Stimulated activated CD4-positive, alpha-beta T cell treated with anti-CD3 and anti-CD28 coated beads, Interleukin-1b, Interleukin-23, amount 100 ng/mL, for 24 hours (primary cell): ENCODE results near the gene FRMD4A.

Experiments used
- DNase-seq, 4 experiments: peaks; one replicate each; pipeline ENCODE4 v3.0.0-alpha.2; 2020; ENCODE audit warnings: low read depth in 4 of 4, low spot score in 1 of 4

Gene FRMD4A

GRCh38 chr10:13862546-13863233 is 468.0 kb downstream of the FRMD4A start:
- DNase-seq = no peak

GRCh38 chr10:13860886-13861285 is 469.8 kb downstream of the FRMD4A start:
- DNase-seq = no peak

DNA sequence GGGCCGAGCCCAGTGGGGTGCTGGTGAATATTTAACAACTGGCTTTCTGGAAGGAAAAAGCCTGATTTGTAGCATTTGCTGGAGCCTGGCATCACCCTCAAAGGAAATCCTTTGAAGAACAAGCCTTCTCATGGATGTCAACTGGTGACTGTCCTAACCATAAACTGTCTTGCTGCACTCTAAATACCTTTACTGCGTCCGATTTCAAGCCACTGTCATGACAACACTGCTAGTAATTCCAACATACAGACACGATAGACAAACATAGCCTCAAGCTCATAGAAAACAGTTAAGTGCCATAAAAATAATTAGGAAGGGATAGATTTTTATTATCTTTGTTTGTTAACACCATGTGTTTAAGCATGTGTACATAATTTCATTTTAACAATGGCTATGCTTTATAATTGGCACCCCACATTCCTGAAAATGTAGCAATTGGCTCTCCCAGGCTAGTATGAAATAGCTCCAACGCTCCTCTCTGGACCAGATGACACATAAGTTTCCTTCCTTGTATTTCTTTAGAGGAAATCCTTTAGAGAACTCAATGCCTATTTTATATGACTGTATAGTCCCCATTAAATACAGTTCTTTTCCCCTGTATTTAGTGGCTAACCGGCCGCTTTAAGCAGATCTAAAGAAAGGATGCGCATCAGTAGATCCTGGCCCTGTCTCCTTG is 470.6 kb downstream of the FRMD4A start:
- no peak for DNase-seq

GRCh38 chr10:13858709-13859108 is 472.0 kb downstream of the FRMD4A start:
- DNase-seq = no peak

GRCh38 chr10:13857451-13857850 is 473.3 kb downstream of the FRMD4A start:
- DNase-seq = no peak

DNA sequence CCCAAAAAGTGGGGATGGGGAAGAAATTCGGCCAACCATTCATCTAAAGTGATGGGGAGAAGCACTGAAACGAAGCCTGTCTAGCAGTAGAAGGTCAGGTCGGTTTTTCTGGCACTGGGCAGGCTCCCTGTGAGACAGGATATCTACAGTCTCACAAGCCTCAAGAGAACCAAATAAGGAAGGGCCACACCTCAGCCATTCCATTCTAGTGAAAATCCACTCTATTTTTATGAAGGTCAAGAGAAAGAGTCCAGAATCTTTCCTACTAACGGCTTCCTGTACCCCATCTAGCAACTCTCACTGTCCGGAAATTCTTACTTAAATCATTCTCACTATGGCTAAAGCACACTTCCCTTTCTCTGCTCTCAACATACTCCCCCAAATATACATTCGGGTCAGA is 476.9 kb downstream of the FRMD4A start:
- DNase-seq = no peak

DNA sequence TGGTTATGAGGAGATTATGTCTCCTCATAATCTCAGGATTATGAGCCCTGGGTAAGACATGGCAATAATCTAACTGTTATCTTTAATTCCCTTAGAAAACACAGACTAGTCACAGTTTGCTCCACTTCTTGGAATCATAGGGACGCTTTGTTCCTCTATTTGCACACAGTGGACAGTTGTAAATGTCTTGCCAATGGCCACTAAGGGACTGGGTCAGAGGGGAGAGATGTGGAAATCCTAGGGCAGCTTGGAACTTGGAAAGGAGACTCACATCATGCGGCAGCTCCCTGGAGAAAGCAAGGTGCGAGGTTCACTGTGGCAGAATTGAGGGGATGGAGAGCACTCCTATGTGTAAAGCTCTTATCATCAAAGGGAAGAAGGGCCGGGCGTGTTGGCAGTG is 477.9 kb downstream of the FRMD4A start:
- no peak for DNase-seq

DNA sequence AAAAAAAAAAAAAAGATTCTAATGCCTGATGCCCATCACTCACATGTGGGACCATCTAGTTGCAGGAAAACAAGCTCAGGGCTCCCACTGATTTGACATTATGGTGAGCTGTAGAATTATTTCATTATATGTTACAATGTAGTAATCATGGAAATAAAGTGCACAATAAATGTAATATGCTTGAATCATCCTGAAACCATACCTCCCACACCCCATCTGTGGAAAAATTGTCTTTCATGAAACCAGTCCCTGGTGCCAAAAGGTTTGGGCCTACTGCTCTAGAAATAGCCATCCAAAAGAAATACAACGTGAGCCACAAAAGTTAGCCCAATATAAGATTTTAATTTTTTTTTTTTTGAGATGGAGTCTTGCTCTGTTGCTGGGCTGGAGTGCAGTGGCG is 478.8 kb downstream of the FRMD4A start:
- no peak for DNase-seq

- no peak for DNase-seq
These were observed 481.9 kb downstream of the FRMD4A start for GRCh38 chr10:13848520-13849445.

DNA sequence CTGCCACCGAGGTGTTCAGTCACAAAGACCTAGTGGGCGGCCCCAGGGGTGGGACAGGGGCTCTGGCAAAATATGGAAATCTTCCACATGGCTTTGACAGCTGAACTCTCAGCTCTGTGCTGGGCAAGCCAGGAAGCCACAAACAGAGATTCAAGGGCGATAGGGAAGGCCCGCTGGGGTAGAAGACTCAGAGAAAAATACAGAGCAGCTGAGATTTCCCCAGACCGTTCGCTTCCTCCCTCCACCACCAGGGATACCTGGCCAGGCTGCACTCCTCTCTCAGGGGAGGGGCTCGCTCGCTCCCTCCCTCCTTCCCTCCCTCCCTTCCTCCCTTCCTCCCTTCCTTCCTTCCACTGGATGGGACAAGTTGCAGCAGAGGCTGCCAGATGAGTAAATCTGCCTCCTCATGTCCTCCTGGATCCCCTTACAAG is 483.5 kb downstream of the FRMD4A start:
- DNase-seq = no peak

DNA sequence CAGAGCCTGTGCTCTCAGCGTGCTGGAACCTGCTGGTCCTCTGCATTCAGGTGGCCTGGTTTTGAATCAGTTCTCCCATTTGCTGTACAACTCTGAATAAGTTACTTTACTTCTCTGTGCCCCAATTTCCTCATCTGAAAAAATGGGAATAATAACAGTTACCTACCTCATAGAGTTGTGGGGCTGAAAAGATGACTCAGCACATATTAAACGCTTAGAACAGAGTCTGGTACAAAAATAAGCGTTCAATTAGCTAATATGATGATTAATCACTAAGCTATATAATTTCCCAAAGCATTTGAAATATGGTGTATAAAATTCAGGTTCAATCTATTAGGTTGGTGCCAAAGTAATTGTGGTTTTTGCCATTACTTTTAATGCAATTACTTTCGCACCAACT is 484.8 kb downstream of the FRMD4A start:
- DNase-seq = no peak

DNA sequence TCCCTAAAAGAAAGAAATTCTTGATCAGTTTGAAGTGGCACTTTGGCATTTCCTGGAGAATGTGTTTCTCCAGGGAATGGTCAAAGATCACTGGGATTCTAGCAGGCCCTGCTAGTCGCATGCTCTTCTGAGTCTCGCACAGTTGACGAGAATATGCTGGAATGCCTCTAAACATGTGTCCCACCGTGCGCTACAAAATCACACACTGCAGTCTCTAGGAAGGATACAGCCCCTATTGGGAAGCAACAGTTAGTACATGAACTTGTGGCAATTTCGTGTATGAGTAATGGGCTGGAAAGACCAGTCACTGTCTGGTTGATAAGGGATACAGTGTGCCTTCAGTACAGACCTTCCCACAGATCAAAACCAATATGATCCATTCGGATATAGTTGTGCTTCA is 486.1 kb downstream of the FRMD4A start:
- DNase-seq = no peak

DNA sequence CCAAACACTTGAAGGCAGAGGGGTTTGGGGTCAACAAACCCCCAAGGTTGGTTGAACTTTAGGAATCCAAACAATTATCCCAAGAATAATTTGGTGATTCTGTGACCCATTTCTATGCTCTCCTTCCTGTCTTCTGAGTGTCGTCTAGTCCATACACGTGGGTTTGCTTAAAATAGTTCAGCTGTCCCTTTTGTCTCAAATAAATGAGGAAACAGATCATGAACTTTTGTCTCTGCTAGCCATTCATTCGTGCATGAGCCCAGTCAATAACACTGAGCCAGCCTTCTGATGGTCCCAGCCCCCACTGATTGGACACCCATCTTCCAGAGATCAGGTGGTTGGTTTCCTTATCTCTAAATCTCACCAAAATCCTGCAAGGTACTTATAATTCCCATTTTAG is 488.6 kb downstream of the FRMD4A start:
- DNase-seq = no peak

DNA sequence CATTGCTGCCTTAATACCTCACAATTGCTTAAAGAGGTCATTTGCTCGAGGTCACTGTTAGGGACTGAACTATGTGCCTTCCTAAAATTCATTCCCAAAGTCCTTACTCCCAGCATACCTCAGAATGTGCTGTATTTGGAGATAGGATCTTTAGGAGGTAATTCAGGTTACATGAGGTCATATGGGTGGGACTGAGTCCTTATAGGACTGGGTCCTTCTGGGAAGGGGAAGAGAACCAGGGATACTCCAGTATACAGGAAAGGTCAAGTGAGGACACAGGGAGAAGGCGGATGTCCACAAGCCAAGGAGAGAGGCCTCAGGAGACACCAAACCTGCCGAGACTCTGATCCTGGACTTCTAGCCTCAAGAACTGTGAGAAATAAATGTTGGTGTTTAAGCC is 490.7 kb downstream of the FRMD4A start:
- no peak for DNase-seq

- no peak for DNase-seq
These were observed 491.2 kb downstream of the FRMD4A start for GRCh38 chr10:13839430-13839990.

- DNase-seq = no peak
These were observed 491.7 kb downstream of the FRMD4A start for GRCh38 chr10:13839030-13839429.

GRCh38 chr10:13837966-13838365 is 492.8 kb downstream of the FRMD4A start:
- DNase-seq = no peak

GRCh38 chr10:13834581-13835286 is 496.0 kb downstream of the FRMD4A start:
- DNase-seq = no peak

GRCh38 chr10:13831711-13832141 is 499.0 kb downstream of the FRMD4A start:
- no peak for DNase-seq

DNA sequence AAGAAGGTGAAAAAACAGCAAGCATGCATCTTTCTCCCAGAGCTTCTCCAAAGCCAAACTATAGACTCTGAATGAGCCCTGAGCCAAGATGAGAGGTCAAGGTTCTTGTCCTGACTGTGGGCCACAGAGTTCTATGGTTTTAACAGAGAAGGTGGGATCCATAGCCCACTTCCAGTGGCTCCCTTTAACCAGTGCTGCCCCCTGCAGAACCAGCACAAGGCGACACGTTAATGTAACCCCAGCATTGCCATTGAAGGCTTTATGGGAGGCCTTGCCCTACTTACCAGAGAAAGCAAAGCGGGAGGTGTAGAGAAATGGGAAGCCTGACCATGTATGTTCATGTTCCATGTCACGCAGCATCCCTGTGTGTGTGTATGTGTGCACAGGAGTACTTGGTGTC is 500.3 kb downstream of the FRMD4A start:
- DNase-seq = no peak

DNA sequence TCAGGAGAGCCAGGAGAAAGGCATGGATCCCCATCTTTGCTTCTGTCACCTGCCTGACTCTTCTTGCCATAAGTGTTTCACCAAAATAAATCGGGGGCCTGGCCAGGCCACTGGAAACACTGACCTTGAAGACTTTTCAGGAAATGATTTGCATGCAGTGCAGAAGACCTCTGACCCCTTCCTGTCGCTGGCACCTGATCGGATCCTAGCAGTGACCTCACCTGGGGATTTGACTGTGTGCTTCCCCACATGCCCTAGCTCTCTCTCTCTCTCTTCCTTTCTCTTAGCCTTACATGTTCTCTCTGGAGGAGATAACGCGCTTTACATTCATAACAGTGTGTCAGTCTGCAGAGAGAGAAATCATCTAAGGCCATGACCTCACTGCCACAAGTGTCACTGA is 500.9 kb downstream of the FRMD4A start:
- DNase-seq = no peak
